Activated CD8-positive, alpha-beta memory T cell treated with anti-CD3 and anti-CD28 coated beads, Interleukin-2, amount 50 U/mL, for 24 hours (primary cell): ENCODE measurements around the gene SYNGR3.
"Not testable (repeated sequence)": the region's sequence is repeated elsewhere in the genome, so short reads cannot be mapped to it uniquely, and the experiment has no call there.

Experiments used
- DNase-seq: peaks from one replicate; pipeline ENCODE4 v3.0.0-alpha.2; 2020; ENCODE audit errors: extremely low read depth

The SYNGR3 gene

GRCh38 chr16:1959269-1960039 lies 30.3 kb upstream of the SYNGR3 start, which contains the start of gene NDUFB10:
Gene NDUFB10 (plus strand): TSS chr16:1959538. CDS start chr16:1959625, 87 bp downstream.
- peak; percentile 61 for DNase-seq

- no peak for DNase-seq
These were observed 28.8 kb upstream of the SYNGR3 start for GRCh38 chr16:1960665-1961630.

GRCh38 chr16:1961651-1962067 lies 28.1 kb upstream of the SYNGR3 start:
- no peak for DNase-seq

GRCh38 chr16:1962161-1963153 lies 27.3 kb upstream of the SYNGR3 start:
- not testable (repeated sequence) for DNase-seq

- DNase-seq = no peak
These were observed 25.8 kb upstream of the SYNGR3 start for GRCh38 chr16:1963806-1964505.

- peak; percentile 96 for DNase-seq
These were observed 25.0 kb upstream of the SYNGR3 start, which contains the start of gene RPS2 for GRCh38 chr16:1964506-1965395. Gene RPS2 (minus strand): TSS chr16:1964826. CDS start chr16:1964625, 201 bp downstream.

GRCh38 chr16:1965396-1966001 lies 24.3 kb upstream of the SYNGR3 start:
- DNase-seq = no peak

- no peak for DNase-seq
These were observed 23.3 kb upstream of the SYNGR3 start, which contains the start of gene RNF151 for GRCh38 chr16:1966460-1966859. Gene RNF151 (plus strand): TSS chr16:1966856. CDS start chr16:1966882, 26 bp downstream.

GRCh38 chr16:1968146-1968953 lies 21.4 kb upstream of the SYNGR3 start:
- DNase-seq = no peak

- peak; percentile 89 for DNase-seq
These were observed 17.8 kb upstream of the SYNGR3 start, which contains the start of gene TBL3 for GRCh38 chr16:1971796-1972489. Gene TBL3 (plus strand): TSS chr16:1972053. CDS start chr16:1972165, 112 bp downstream.

- no peak for DNase-seq
These were observed 17.3 kb upstream of the SYNGR3 start for GRCh38 chr16:1972490-1972877.

GRCh38 chr16:1973461-1974156 lies 16.2 kb upstream of the SYNGR3 start:
- no peak for DNase-seq

- no peak for DNase-seq
These were observed 15.4 kb upstream of the SYNGR3 start for GRCh38 chr16:1974157-1975070.

GRCh38 chr16:1975432-1976215 lies 14.1 kb upstream of the SYNGR3 start:
- DNase-seq = no peak

GRCh38 chr16:1976216-1976520 lies 13.6 kb upstream of the SYNGR3 start:
- DNase-seq = no peak
